Body of pancreas (tissue), 4 donors: ENCODE measurements around the gene RTF1.

Experiments used
- CTCF ChIP-seq, 7 experiments: fragments of 450-650 bp in 4 of 7; fragments of 200-600 bp in 3 of 7; sonication (generic) in 3 of 7; IDR thresholded peaks; one replicate each; pipeline ENCODE4 v1.5.1; 2016 to 2019; ENCODE audit warnings: antibody characterized with exemption in 7 of 7
- POLR2A ChIP-seq, 3 donors: fragments of 450-650 bp; IDR thresholded peaks; one replicate each; pipeline ENCODE4 v1.6.1; 2016; ENCODE audit warnings: antibody characterized with exemption in 3 of 3, mild to moderate bottlenecking in 2 of 3

GRCh38 chr15:41506796-41507341 is 90.0 kb downstream of the RTF1 start:
- TF ChIP-seq CTCF (IDR thresholded peaks at IDR 0.05) = no peak
- TF ChIP-seq POLR2A (IDR thresholded peaks at IDR 0.05) = no peak
